ENCODE data around the gene PIM3.

DNA sequence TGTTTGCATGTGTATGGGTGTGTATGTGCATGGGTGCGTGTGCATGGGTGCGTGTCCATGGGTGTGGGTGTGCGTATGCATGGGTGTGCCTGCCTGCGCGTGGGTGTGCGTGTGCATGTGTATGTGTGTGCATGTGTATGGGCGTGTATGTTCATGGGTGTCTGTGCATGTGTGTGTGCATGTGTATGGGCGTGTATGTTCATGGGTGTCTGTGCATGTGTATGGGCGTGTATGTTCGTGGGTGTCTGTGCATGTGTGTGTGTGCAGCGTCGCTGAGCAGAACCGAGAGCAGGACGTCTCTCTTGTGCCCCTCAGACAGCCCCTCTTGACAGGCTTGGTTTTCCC is 38.1 kb downstream of the PIM3 start:
- TF ChIP-seq POLR2AphosphoS5 (IDR thresholded peaks at IDR 0.05; ENCODE audit: low read length) (no peak), CEBPB (IDR thresholded peaks at IDR 0.05; ENCODE audit: borderline replicate concordance in 1 of 2, low read depth in 2 of 2, low read length in 2 of 2) (no peak), CTCF (IDR thresholded peaks at IDR 0.05 in 2 of 3, conservative IDR thresholded peaks at IDR 0.05 in 1 of 3; ENCODE audit: control insufficient read depth in 2 of 3, extremely low read depth in 1 of 3, insufficient read depth in 1 of 3, low read depth in 3 of 3, low read length in 3 of 3) (no peak)
- TF ChIP-seq, protein P1, sequence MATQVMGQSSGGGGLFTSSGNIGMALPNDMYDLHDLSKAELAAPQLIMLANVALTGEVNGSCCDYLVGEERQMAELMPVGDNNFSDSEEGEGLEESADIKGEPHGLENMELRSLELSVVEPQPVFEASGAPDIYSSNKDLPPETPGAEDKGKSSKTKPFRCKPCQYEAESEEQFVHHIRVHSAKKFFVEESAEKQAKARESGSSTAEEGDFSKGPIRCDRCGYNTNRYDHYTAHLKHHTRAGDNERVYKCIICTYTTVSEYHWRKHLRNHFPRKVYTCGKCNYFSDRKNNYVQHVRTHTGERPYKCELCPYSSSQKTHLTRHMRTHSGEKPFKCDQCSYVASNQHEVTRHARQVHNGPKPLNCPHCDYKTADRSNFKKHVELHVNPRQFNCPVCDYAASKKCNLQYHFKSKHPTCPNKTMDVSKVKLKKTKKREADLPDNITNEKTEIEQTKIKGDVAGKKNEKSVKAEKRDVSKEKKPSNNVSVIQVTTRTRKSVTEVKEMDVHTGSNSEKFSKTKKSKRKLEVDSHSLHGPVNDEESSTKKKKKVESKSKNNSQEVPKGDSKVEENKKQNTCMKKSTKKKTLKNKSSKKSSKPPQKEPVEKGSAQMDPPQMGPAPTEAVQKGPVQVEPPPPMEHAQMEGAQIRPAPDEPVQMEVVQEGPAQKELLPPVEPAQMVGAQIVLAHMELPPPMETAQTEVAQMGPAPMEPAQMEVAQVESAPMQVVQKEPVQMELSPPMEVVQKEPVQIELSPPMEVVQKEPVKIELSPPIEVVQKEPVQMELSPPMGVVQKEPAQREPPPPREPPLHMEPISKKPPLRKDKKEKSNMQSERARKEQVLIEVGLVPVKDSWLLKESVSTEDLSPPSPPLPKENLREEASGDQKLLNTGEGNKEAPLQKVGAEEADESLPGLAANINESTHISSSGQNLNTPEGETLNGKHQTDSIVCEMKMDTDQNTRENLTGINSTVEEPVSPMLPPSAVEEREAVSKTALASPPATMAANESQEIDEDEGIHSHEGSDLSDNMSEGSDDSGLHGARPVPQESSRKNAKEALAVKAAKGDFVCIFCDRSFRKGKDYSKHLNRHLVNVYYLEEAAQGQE (IDR thresholded peaks at IDR 0.05; ENCODE audit: low read depth, low read length) = no peak
